HG02885 (cell line): ENCODE measurements around the gene DDR2.
"Not testable (repeated sequence)": the region's sequence is repeated elsewhere in the genome, so short reads cannot be mapped to it uniquely, and the experiment has no call there.

Source experiments
- ATAC-seq: cut with Tn5 transposase; IDR thresholded peaks from one replicate; pipeline ENCODE4 v1.9.1; 2021; ENCODE audit warnings: mild to moderate bottlenecking; ENCODE audit not compliant: unreplicated experiment, poor library complexity

DDR2 gene

GRCh38 chr1:162717548-162718184, 85.4 kb downstream of the DDR2 start:
- no peak for ATAC-seq

- no peak for ATAC-seq
Measured at GRCh38 chr1:162719678-162720077, 87.4 kb downstream of the DDR2 start.

GRCh38 chr1:162720996-162721395, 88.7 kb downstream of the DDR2 start:
- no peak for ATAC-seq

DNA sequence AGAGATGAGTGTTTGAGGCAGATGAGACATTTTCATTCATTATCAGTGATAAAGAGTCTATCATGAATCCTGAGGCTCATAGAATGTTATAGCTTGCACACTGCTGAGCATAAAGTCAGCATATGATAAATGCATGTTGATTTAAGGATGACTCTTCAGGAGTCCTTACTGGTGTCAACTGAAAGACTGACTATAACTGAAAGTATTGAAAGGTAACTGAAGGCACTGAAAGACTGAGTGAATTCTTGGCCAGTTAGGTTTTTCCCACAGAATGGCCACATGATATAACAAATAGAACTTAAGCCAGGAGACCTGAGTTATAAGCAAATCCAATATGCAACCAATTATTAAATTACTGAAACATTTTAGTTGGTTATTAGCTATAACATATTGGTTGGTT, 89.2 kb downstream of the DDR2 start:
- no peak for ATAC-seq

- no peak for ATAC-seq
Measured at GRCh38 chr1:162722036-162722435, 89.8 kb downstream of the DDR2 start.

DNA sequence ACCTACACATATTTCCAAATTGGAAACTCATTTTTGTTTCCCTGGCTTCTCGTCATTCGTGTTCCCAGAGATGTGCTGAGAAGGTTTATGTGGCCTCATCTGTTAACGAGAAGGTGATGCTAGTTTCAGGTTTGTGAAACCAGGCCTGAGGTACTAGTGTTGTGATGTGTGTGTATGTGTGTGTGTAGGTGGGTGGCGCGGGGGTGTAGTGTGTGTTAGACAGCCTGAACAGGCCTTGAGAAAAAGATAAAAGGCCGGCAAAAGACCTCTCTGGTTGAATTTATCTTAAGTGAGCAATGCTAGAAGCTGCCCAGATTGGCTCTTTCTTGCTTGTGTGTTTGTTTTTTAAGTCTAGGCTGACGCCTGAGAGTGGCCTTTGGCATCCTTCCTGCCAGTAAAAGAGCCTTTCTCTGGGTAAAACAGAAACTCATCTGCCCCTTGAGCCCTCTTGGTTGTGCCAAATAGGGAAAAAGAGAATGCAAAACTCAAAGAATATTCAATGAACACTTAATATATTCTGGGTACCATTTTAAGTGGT, 92.4 kb downstream of the DDR2 start:
- no peak for ATAC-seq

DNA sequence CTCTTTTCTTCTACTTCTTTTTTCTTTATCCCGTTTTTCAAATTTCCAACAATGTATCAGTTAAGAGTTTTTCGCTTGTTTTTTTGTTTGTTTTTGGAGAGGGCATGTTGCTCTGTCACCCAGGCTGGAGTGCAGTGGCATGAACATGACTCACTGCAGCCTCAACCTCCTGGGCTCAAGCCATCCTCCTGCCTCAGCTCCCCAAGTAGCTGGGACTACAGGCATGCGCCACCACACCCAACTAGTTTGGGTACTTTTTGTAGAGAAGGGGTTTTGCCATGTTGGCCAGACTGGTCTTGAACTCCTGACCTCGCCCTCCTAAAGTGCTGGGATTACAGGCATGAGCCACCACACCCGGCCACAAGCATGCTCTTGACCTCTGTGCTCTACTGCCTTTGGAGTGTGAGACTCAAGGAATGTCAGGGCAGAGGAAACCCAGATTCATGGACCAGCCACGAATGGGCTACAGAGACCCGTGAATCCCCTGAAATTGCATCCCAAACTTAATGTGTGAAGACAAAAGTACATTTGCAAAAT, 93.1 kb downstream of the DDR2 start:
- ATAC-seq = no peak

DNA sequence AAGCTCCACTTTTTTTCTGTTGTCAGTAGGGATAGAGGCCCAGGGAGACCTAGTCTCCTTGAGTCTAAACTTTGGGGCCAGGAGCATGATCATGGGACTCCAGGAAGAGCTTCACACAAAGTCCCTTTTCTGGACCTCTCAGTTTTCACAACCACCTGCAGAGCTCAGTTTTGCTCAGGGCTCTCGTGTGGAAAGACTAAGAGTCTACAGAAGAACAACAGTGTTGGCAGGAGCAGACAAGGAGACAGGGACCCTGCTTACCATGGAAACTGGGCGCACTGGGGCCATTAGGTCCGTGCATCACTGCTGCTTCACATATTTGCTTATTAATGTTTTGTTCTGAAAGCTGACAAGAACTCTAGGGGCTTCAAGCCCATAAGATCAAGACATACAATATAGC, 94.3 kb downstream of the DDR2 start:
- ATAC-seq = no peak

DNA sequence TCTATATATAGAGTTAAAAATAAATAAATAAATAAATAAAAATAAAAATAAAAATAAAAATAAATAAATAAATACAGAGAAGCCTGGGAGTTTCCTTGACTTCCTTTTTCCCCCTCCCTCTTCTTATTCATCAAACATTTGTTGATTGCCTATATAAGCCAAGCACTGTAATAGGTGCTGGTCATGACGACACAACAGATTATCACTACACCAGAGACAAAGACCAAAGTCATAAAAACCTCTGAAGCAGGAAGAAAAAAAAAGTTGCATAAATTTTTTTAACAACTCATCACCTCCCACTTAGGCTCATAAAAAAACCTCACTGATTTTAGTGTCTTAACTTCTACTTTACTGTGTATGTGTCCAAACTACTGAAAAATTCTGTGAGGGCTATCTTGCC, 95.2 kb downstream of the DDR2 start:
- not testable (repeated sequence) for ATAC-seq

- ATAC-seq = no peak
Measured at GRCh38 chr1:162728573-162728972, 96.3 kb downstream of the DDR2 start.

GRCh38 chr1:162729195-162729774, 97.0 kb downstream of the DDR2 start:
- ATAC-seq = not testable (repeated sequence)

GRCh38 chr1:162732094-162732493, 99.8 kb downstream of the DDR2 start:
- no peak for ATAC-seq

GRCh38 chr1:162732566-162733335, 100.5 kb downstream of the DDR2 start:
- no peak for ATAC-seq

DNA sequence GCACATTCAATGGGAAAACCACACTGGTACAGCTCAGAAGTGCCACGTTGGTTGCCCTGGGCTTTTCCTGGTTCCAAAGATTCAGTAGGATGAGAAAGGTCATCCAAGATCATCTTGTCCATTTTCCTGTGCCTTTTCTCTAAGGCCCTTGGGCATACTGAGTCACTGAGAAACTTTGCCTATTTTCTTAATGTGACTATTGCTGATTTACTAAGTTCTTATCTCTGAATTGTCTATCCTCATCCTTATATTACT, 101.0 kb downstream of the DDR2 start:
- no peak for ATAC-seq

DNA sequence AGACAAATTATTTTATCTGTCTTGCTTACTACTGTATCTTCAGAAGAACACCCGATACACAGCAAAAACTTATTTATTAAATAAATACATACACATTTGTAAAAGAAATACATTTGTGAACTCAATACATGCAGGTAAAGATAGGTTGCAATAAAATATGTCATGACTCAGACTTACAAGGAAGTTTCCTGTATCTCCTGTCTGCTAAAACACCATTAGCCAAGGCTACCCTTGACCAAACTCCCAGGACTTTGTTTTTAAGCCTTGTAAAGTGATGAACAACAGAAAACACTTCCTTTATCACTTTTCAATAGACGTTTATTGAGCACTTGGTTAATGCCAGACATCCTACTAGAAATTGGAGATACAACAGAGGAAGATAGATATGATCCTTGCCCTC, 101.8 kb downstream of the DDR2 start:
- no peak for ATAC-seq

DNA sequence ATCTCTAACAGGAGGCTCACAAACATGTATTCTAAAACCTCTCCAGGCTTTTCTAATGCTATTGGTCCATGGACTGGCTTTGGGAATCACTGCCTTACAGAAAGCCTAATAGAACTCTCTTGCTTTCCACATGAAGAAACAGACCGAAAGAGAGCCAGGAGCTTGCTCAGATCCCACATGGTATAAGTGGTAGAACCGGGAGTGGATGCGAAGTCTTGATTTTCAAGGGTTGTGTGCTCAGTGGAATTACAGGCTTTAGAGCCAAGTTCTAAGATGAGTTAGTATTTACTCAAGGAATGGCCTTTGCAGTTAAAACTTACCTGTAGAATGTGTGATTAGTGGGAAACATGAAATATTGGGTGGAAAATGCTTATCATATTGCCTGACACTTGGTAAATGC, 103.9 kb downstream of the DDR2 start:
- no peak for ATAC-seq

- peak; percentile 95 for ATAC-seq
Measured at GRCh38 chr1:162736633-162737067, 104.4 kb downstream of the DDR2 start.

DNA sequence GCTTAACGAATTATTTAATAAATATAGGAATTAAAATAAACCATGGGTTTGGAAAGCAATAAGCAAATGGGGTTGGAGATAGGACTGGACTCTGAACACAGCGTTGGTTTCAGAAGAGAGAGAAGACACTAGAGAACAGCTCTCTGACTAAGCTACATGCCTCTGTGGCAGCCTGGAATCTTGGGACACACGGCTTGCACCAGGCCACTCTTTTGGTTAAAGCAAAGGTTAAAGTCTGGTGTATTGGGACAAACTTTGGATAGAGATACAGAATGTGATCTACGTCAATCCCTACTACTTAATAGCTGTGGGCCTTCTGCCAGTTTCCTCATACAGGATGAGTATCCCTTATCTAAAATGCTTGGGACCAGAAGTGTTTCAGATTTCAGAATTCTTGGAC, 108.5 kb downstream of the DDR2 start:
- ATAC-seq = no peak

DNA sequence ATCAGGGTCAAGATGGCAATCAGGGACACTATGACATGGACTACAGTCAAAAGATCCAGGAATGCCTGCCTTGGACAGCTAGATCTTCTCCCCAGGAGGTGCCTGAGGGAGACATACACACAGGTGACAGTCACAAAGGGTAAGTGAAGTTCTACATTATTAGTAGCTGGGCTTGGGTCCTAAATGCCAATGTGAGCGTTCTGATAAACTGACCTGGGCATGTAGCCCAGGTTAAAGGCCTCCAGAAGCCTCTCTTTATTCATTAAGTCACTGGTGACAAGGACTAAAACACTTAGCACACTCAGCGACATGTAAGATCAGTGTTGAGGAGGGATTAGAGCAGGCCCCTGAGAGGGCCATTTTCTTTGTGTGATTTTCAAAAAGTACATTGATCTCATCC, 109.3 kb downstream of the DDR2 start:
- no peak for ATAC-seq

DNA sequence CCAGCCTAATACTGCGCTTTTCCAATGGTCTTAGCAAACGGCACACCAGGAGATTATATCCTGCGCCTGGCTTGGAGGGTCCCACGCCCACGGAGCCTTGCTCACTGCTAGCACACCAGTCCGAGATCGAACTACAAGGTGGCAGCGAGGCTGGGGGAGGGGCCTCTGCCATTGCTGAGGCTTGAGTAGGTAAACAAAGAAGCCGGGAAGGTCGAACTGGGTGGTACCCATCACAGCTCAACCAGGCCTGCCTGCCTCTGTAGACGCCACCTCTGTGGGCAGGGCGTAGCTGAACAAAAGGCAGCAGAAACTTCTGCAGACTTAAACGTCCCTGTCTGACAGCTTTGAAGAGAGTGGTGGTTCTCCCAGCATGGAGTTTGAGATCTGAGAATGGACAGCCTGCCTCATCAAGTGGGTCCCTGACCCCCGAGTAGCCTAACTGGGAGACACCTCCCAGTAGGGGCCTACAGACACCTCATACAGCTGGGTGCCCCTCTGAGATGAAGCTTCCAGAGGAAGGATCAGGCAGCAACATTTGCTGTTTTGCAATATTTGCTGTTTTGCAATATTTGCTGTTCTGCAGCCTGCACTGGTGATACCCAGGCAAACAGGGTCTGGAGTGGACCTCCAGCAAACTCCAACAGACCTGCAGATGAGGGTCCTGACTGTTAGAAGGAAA, 114.1 kb downstream of the DDR2 start:
- not testable (repeated sequence) for ATAC-seq
